Liver (tissue), 9 donors: Measurements from ENCODE around the gene NUP205. TPM values are rescaled to one million over a fixed set of nuclear protein-coding genes. Genes with fewer than 3 reads are reported as not detected.

Experiments used
- DNase-seq: peaks from one replicate; pipeline ENCODE4 v3.0.0-alpha.2; 2017; ENCODE audit warnings: low spot score
- H3K27ac ChIP-seq, 2 donors: one replicate each; pipeline ENCODE4 v1.7.0; 2013; ENCODE audit warnings: inconsistent platforms in 2 of 2, low read length in 2 of 2, control low read depth in 1 of 2, low read depth in 1 of 2, mild to moderate bottlenecking in 1 of 2
- H3K27me3 ChIP-seq, 4 donors: one replicate each; pipeline versions ENCODE4 v1.6.1 to v1.7.0; 2013; ENCODE audit warnings: low read length in 3 of 4, inconsistent platforms in 1 of 4, mild to moderate bottlenecking in 1 of 4, moderate library complexity in 1 of 4; ENCODE audit not compliant: control insufficient read depth in 4 of 4, insufficient read depth in 4 of 4
- H3K36me3 ChIP-seq, 4 donors: one replicate each; pipeline versions ENCODE4 v1.6.1 to v1.7.0; 2013; ENCODE audit warnings: low read length in 3 of 4, mild to moderate bottlenecking in 3 of 4, low read depth in 1 of 4, moderate library complexity in 1 of 4; ENCODE audit not compliant: control insufficient read depth in 4 of 4, insufficient read depth in 3 of 4
- H3K4me1 ChIP-seq, 4 donors: one replicate each; pipeline versions ENCODE4 v1.6.1 to v1.7.0; 2013; ENCODE audit warnings: low read length in 3 of 4, mild to moderate bottlenecking in 3 of 4, moderate library complexity in 1 of 4; ENCODE audit not compliant: control insufficient read depth in 4 of 4, insufficient read depth in 4 of 4
- H3K4me3 ChIP-seq, 3 donors: one replicate each; pipeline versions ENCODE4 v1.6.1 to v1.7.0; 2013; ENCODE audit warnings: low read length in 3 of 3, control low read depth in 1 of 3, low read depth in 1 of 3, mild to moderate bottlenecking in 1 of 3
- H3K9ac ChIP-seq, 2 donors: one replicate each; pipeline ENCODE4 v1.7.0; 2013; ENCODE audit warnings: low read length in 2 of 2, mild to moderate bottlenecking in 2 of 2, moderate library complexity in 2 of 2, control low read depth in 1 of 2, low read depth in 1 of 2
- H3K9me3 ChIP-seq, 4 donors: one replicate each; pipeline versions ENCODE4 v1.6.1 to v1.7.0; 2013; ENCODE audit warnings: low read length in 3 of 4; ENCODE audit not compliant: control insufficient read depth in 4 of 4
- ATF3 ChIP-seq: IDR thresholded peaks from 2 replicates; pipeline ENCODE4 v1.6.1; 2016; ENCODE audit warnings: antibody characterized with exemption
- CTCF ChIP-seq: fragments of 150-350 bp; IDR thresholded peaks from 2 replicates; pipeline ENCODE4 v1.5.1; 2017; ENCODE audit warnings: improper control_type of control experiment, low read depth, low read length; ENCODE audit not compliant: missing input control
- FOXA1 ChIP-seq: IDR thresholded peaks from 2 replicates; pipeline ENCODE4 v1.6.1; 2016; ENCODE audit warnings: antibody characterized with exemption
- FOXA2 ChIP-seq: IDR thresholded peaks from 2 replicates; pipeline ENCODE4 v1.6.1; 2016; ENCODE audit warnings: antibody characterized with exemption
- GABPA ChIP-seq, 2 donors: IDR thresholded peaks in 1 of 2; conservative IDR thresholded peaks in 1 of 2; 2 replicates each; pipeline ENCODE4 v1.6.1; 2016; ENCODE audit warnings: antibody characterized with exemption in 2 of 2, mild to moderate bottlenecking in 1 of 2, moderate library complexity in 1 of 2
- HNF4A ChIP-seq, 2 donors: conservative IDR thresholded peaks; 2 replicates each; pipeline ENCODE4 v1.6.1; 2016; ENCODE audit warnings: antibody characterized with exemption in 2 of 2, mild to moderate bottlenecking in 2 of 2
- HNF4G ChIP-seq: IDR thresholded peaks from 2 replicates; pipeline ENCODE4 v1.6.1; 2016; ENCODE audit warnings: antibody characterized with exemption
- JUND ChIP-seq, 2 donors: IDR thresholded peaks; 2 replicates each; pipeline ENCODE4 v1.6.1; 2016; ENCODE audit warnings: antibody characterized with exemption in 2 of 2
- MAX ChIP-seq: IDR thresholded peaks from 2 replicates; pipeline ENCODE4 v1.6.1; 2016; ENCODE audit warnings: antibody characterized with exemption
- NR2F2 ChIP-seq: IDR thresholded peaks from 2 replicates; pipeline ENCODE4 v1.6.1; 2016; ENCODE audit warnings: antibody characterized with exemption
- RAD21 ChIP-seq, 2 donors: IDR thresholded peaks; 2 replicates each; pipeline ENCODE4 v1.6.1; 2016; ENCODE audit warnings: antibody characterized with exemption in 2 of 2, mild to moderate bottlenecking in 2 of 2
- REST ChIP-seq: IDR thresholded peaks from 2 replicates; pipeline ENCODE4 v1.6.1; 2016; ENCODE audit warnings: antibody characterized with exemption, mild to moderate bottlenecking
- RXRA ChIP-seq, 2 donors: IDR thresholded peaks; 2 replicates each; pipeline ENCODE4 v1.6.1; 2017 to 2018; ENCODE audit warnings: antibody characterized with exemption in 2 of 2, mild to moderate bottlenecking in 1 of 2
- SP1 ChIP-seq: IDR thresholded peaks from 2 replicates; pipeline ENCODE4 v1.6.1; 2018; ENCODE audit warnings: antibody characterized with exemption, mild to moderate bottlenecking
- TAF1 ChIP-seq: conservative IDR thresholded peaks from 2 replicates; pipeline ENCODE4 v1.6.1; 2016; ENCODE audit warnings: antibody characterized with exemption, mild to moderate bottlenecking
- YY1 ChIP-seq: IDR thresholded peaks from 2 replicates; pipeline ENCODE4 v1.6.1; 2016; ENCODE audit warnings: antibody characterized with exemption, mild to moderate bottlenecking
- ZBTB33 ChIP-seq: IDR thresholded peaks from 2 replicates; pipeline ENCODE4 v1.6.1; 2016; ENCODE audit warnings: antibody characterized with exemption
- WGBS: extraction: QIAGEN DNeasy Blood & Tissue Kit; methylation state at CpG from one replicate; pipeline ENCODE4 v1.1.7; 2013; 5-methylcytosine and 5-hydroxymethylcytosine counted together
- polyA plus RNA-seq, 2 donors: library from polyadenylated mRNA; stranded (reverse) in 1 of 2; unstranded in 1 of 2; fragments of 200-250 nt in 1 of 2; fragments of >200 nt in 1 of 2; fragmentation: Nextera tagmentation in 1 of 2; extraction: Ambion mirVana in 1 of 2; gene quantifications; one replicate each; pipeline versions ENCODE4 v1.2.1 to v1.2.3, GENCODE V29; 2013 to 2015
- total RNA-seq, 2 donors: library from RNA; depleted of rRNA; stranded (reverse); fragments of >200 nt; gene quantifications; one replicate each; pipeline ENCODE4 v1.2.3, GENCODE V29; 2014
- donor health status: healthy.
- donor health status: healthy.
- donor health status: healthy.
- donor health status: healthy.
- donor health status: healthy.

The NUP205 gene
- total and polyA plus RNA-seq, 4 donors, result 6.3 to 27.8 (median 12.0) TPM

- TF ChIP-seq JUND (IDR thresholded peaks at IDR 0.05) (no peak), HNF4G (no peak), ATF3 (no peak), SP1 (no peak), RXRA (IDR thresholded peaks at IDR 0.05) (no peak), TAF1 (no peak), MAX (no peak), YY1 (no peak), RAD21 (IDR thresholded peaks at IDR 0.05) (no peak)
Measured at GRCh38 chr7:135665042-135665441, 107.3 kb downstream of the NUP205 start (continued).

- Histone ChIP-seq H3K9me3 (no peaks in the 10 kb centered on the region), H3K4me3 (no peak overlapping the region), H3K27me3 (no peaks in the 10 kb centered on the region), H3K4me1 (peaks cover 3 to 11% (median 8%) of the 10 kb centered on the region in 4 donors), H3K36me3 (no peaks in the 10 kb centered on the region), H3K27ac (no peak overlapping the region), H3K9ac (no peak overlapping the region)
- TF ChIP-seq REST (no peak), FOXA1 (no peak), TAF1 (no peak), HNF4G (no peak), ZBTB33 (no peak), RAD21 (IDR thresholded peaks at IDR 0.05) (no peak), SP1 (no peak)
- no peak for DNase-seq
- 96% methylated on average over 11 of the region's 11 CpGs for WGBS
Measured at GRCh38 chr7:135666156-135666555, 108.4 kb downstream of the NUP205 start.

- Histone ChIP-seq H3K4me3 (no peak overlapping the region), H3K9me3 (no peaks in the 10 kb centered on the region), H3K27me3 (no peaks in the 10 kb centered on the region), H3K9ac (no peak overlapping the region), H3K27ac (no peak overlapping the region), H3K4me1 (peaks cover under 1 to 8% (median 7%) of the 10 kb centered on the region in 4 donors), H3K36me3 (no peaks in the 10 kb centered on the region)
- 88% methylated on average over 6 of the region's 6 CpGs for WGBS
- DNase-seq, result no peak
- TF ChIP-seq HNF4G, result no peak
- TF ChIP-seq RXRA (IDR thresholded peaks at IDR 0.05), result no peak
- no peak for TF ChIP-seq NR2F2
- TF ChIP-seq HNF4A (conservative IDR thresholded peaks at IDR 0.05), result no peak
- TF ChIP-seq JUND (IDR thresholded peaks at IDR 0.05), result no peak
- TF ChIP-seq FOXA2, result no peak
- no peak for TF ChIP-seq MAX
- TF ChIP-seq CTCF, result no peak
- TF ChIP-seq TAF1, result no peak
- TF ChIP-seq GABPA (IDR thresholded peaks at IDR 0.05 in 1 of 2, conservative IDR thresholded peaks at IDR 0.05 in 1 of 2), result no peak
- TF ChIP-seq REST, result no peak
- no peak for TF ChIP-seq FOXA1
- TF ChIP-seq YY1, result no peak
- no peak for TF ChIP-seq SP1
- no peak for TF ChIP-seq RAD21 (IDR thresholded peaks at IDR 0.05)
Measured at GRCh38 chr7:135666846-135667245, 109.1 kb downstream of the NUP205 start.
